SK-N-SH (cell line): ENCODE measurements around the gene SLC16A8. TPM values are rescaled to one million over a fixed set of nuclear protein-coding genes. Genes with fewer than 3 reads are reported as not detected.

Source experiments
- CTCF ChIA-PET: fragments of 300-600, 350-600 bp; formaldehyde crosslinking; extraction: SDS; loops from one replicate; lab custom pipeline; 2021; lab: Yijun Ruan, JAX
- POLR2A ChIA-PET: fragments of 350-600 bp; sonication (Branson Sonifier 250); formaldehyde crosslinking; extraction: SDS; loops from one replicate; lab custom pipeline; 2020; ENCODE audit warnings: antibody characterized with exemption, inconsistent platforms; lab: Yijun Ruan, JAX
- DNase-seq: peaks from one replicate; pipeline ENCODE4 v3.0.0; 2012
- H2AFZ ChIP-seq: fragments of 200-600 bp; sonication (generic); 2 replicates; pipeline ENCODE4 v1.8.1; 2016; ENCODE audit warnings: antibody characterized with exemption, mild to moderate bottlenecking, low read depth
- H3F3A ChIP-seq: fragments of 200-600 bp; sonication (generic); replicated peaks from 2 replicates; pipeline ENCODE3; 2016; ENCODE audit warnings: antibody characterized with exemption, mild to moderate bottlenecking; ENCODE audit not compliant: insufficient read depth
- H3K27ac ChIP-seq, 2 experiments: fragments of 200-500 bp in 1 of 2; fragments of 200-600 bp in 1 of 2; sonication (Bioruptor generic) in 1 of 2; sonication (generic), shearing (Covaris generic) in 1 of 2; 2 replicates each; pipeline versions ENCODE4 v1.5.1 to v1.6.1; 2014 to 2016; ENCODE audit warnings: low read depth in 2 of 2, inconsistent platforms in 1 of 2, low read length in 1 of 2, mild to moderate bottlenecking in 1 of 2, mixed read lengths in 1 of 2
- H3K27me3 ChIP-seq: fragments of 200-600 bp; sonication (generic), shearing (Covaris generic); 2 replicates; pipeline ENCODE4 v1.6.1; 2016; ENCODE audit warnings: mixed run types; ENCODE audit not compliant: insufficient read depth
- H3K36me3 ChIP-seq, 2 experiments: fragments of 200-500 bp in 1 of 2; fragments of 200-600 bp in 1 of 2; sonication (Bioruptor generic) in 1 of 2; sonication (generic) in 1 of 2; replicated peaks in 1 of 2; 2 replicates each; pipeline versions ENCODE3 to v1.5.1; 2014 to 2016; ENCODE audit warnings: low read length in 1 of 2, mild to moderate bottlenecking in 1 of 2; ENCODE audit not compliant: insufficient read depth in 2 of 2, control insufficient read depth in 1 of 2
- H3K4me1 ChIP-seq, 2 experiments: fragments of 200-500 bp in 1 of 2; fragments of 200-600 bp in 1 of 2; sonication (Bioruptor generic) in 1 of 2; sonication (generic), shearing (Covaris generic) in 1 of 2; 2 replicates each; pipeline versions ENCODE4 v1.5.1 to v1.6.1; 2014 to 2016; ENCODE audit warnings: low read depth in 1 of 2, low read length in 1 of 2, mixed run types in 1 of 2; ENCODE audit not compliant: insufficient read depth in 2 of 2, control insufficient read depth in 1 of 2
- H3K4me2 ChIP-seq: fragments of 200-600 bp; sonication (generic), shearing (Covaris generic); 2 replicates; pipeline ENCODE4 v1.6.1; 2017; ENCODE audit warnings: mixed run types
- H3K4me3 ChIP-seq, 2 experiments: fragments of 200-500 bp in 1 of 2; fragments of 200-600 bp in 1 of 2; sonication (Bioruptor generic) in 1 of 2; sonication (generic), shearing (Covaris generic) in 1 of 2; 2 replicates each; pipeline versions ENCODE4 v1.5.1 to v1.8.1; 2014 to 2016; ENCODE audit warnings: low read depth in 2 of 2, inconsistent platforms in 1 of 2, low read length in 1 of 2, mild to moderate bottlenecking in 1 of 2, mixed read lengths in 1 of 2, moderate library complexity in 1 of 2
- H3K79me2 ChIP-seq: fragments of 200-600 bp; sonication (generic); 2 replicates; pipeline ENCODE4 v1.8.1; 2017; ENCODE audit warnings: mild to moderate bottlenecking; ENCODE audit not compliant: insufficient read depth
- H3K9ac ChIP-seq: fragments of 200-600 bp; sonication (generic); 2 replicates; pipeline ENCODE4 v1.6.1; 2017; ENCODE audit warnings: mixed run types
- H3K9me2 ChIP-seq: fragments of 200-600 bp; sonication (generic); 2 replicates; pipeline ENCODE4 v1.6.1; 2017; ENCODE audit warnings: mixed run types
- H3K9me3 ChIP-seq: fragments of 200-600 bp; sonication (generic); 2 replicates; pipeline ENCODE4 v1.6.1; 2017; ENCODE audit warnings: mixed run types, mild to moderate bottlenecking, moderate library complexity
- H4K20me1 ChIP-seq: fragments of 200-600 bp; sonication (generic); 2 replicates; pipeline ENCODE4 v1.6.1; 2017; ENCODE audit warnings: mild to moderate bottlenecking, mixed run types; ENCODE audit not compliant: insufficient read depth
- EZH2phosphoT487 ChIP-seq: fragments of 200-600 bp; sonication (generic); IDR thresholded peaks from 2 replicates; pipeline ENCODE4 v1.6.1; 2017; ENCODE audit warnings: low read depth, mixed run types, mild to moderate bottlenecking, antibody characterized with exemption, moderate library complexity, borderline replicate concordance
- FOSL2 ChIP-seq: IDR thresholded peaks from 2 replicates; pipeline ENCODE4 v1.4.0; 2012; ENCODE audit warnings: low read depth, mild to moderate bottlenecking, moderate library complexity, borderline replicate concordance
- FOXM1 ChIP-seq: IDR thresholded peaks from 2 replicates; pipeline ENCODE4 v1.4.0; 2012; ENCODE audit warnings: low read depth, mild to moderate bottlenecking
- JUND ChIP-seq: IDR thresholded peaks from 2 replicates; pipeline ENCODE4 v1.4.0; 2012
- POLR2AphosphoS5 ChIP-seq: IDR thresholded peaks from 2 replicates; pipeline ENCODE4 v1.6.1; 2012; ENCODE audit warnings: low read depth, low read length
- SIN3A ChIP-seq: IDR thresholded peaks from 2 replicates; pipeline ENCODE4 v1.6.1; 2012; ENCODE audit warnings: low read depth, mild to moderate bottlenecking, low read length, moderate library complexity, borderline replicate concordance
- TCF12 ChIP-seq: IDR thresholded peaks from 2 replicates; pipeline ENCODE4 v1.4.0; 2012
- TEAD4 ChIP-seq: IDR thresholded peaks from 2 replicates; pipeline ENCODE4 v1.4.0; 2012; ENCODE audit warnings: mild to moderate bottlenecking, borderline replicate concordance; ENCODE audit not compliant: insufficient read depth
- WGBS: methylation state at CpG from one replicate; pipeline ENCODE4 v1.1.6; 2017; ENCODE audit warnings: low lambda C conversion rate; 5-methylcytosine and 5-hydroxymethylcytosine counted together
- polyA plus RNA-seq, 3 experiments: library from polyadenylated mRNA; depleted of rRNA; stranded (reverse); fragments of >200 nt; gene quantifications; 2 replicates each; pipeline ENCODE4 v1.2.3, GENCODE V29; 2012
- TF ChIP-seq, protein P1 (sequence below): IDR thresholded peaks from 2 replicates; pipeline ENCODE4; 2012
- TF ChIP-seq, protein P2 (sequence below): fragments of 150-350 bp; IDR thresholded peaks from 2 replicates; pipeline ENCODE4 v1.6.1; 2017; ENCODE audit warnings: antibody characterized with exemption, low read length, low read depth, borderline replicate concordance

Gene SLC16A8
- polyA plus RNA-seq, 1 of the 3 experiments (the other 2 are of a cell fraction): not detected

DNA sequence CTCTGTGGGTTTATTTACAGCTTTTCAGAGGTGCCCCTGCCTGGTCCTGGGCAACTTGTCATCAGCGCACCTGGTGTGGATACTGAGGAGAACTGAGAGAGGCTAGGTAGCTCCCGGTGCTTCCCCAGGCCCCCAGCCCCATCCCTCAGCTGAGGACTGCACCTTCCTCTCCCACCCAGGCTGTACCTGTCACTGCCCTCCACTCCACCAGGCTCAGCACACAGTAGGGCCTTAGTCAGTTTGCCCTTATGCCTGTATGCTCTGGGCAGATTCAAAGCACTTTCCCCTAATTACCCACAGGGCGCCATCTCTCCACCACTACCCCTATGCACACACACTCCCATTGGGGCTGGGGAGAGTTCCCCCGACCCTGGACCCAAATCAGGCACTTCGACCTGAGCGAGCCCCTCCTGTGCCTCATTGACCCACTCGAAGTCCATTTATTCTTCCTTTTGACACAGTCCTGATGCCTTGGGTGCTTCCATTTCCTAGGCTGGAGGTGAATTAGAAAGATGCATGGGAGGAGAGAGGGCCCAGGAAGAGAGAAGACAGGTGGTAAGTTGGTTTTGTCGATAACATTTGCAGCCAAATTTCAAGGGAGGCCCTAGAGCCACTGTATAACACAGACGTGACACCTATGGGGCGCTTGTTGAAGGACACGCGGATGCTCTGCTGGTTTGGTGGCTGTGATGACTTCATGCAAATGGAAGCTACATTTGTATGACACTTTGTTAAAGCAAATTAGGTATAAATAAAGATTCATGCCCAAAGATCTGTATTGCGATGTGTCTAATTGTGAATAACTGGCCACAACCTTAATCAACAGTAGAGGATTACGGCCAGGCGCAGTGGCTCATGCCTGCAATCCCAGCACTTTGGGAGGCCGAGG, 40.6 kb downstream of the SLC16A8 start:
- no peaks in the 10 kb centered on the region for H3F3A ChIP-seq
- H3K4me2 ChIP-seq: no peak overlapping the region
- no peak overlapping the region for H3K27ac ChIP-seq
- POLR2A ChIA-PET: no interaction called here
- CTCF ChIA-PET: interaction anchor here (0.6 kb wide), 1 partner anchor 9 kb away, joined by 3 read pairs; no protein-coding TSS in a partner anchor
- no peaks in the 10 kb centered on the region for H4K20me1 ChIP-seq
- H3K9ac ChIP-seq: no peak overlapping the region
- H3K9me2 ChIP-seq: no peaks in the 10 kb centered on the region
- no peaks in the 10 kb centered on the region; the same call in 1 of the 2 replicates for H3K27me3 ChIP-seq
- no peaks in the 10 kb centered on the region for H3K79me2 ChIP-seq
- no peaks in the 10 kb centered on the region for H3K4me1 ChIP-seq
- 77% methylated on average over 11 of the region's 16 CpGs for WGBS
- H2AFZ ChIP-seq: no peak overlapping the region
- no peaks in the 10 kb centered on the region for H3K9me3 ChIP-seq
- no peak for DNase-seq
- TF ChIP-seq FOXM1: no peak
- TF ChIP-seq EZH2phosphoT487: no peak
- no peak for TF ChIP-seq TEAD4
- TF ChIP-seq TCF12: no peak
- no peak for TF ChIP-seq SIN3A
- no peak for TF ChIP-seq FOSL2
- no peak overlapping the region for H3K4me3 ChIP-seq
- H3K36me3 ChIP-seq: no peaks in the 10 kb centered on the region

DNA sequence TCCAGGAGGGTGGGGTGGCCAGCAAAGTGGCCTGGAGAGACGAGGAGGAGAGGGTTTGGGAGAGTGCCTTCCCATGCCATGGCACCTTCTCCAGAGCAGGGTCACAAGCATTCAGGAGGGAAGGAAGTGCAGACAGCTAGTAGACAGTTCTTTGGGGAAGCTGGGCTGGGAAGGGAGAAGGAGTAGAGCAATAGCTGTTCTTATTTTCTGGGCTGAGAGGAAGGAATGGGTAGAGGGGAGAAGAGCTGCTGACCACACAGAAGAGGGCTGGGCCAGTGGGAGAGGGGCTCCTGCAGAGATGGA, 41.5 kb downstream of the SLC16A8 start:
- H2AFZ ChIP-seq: no peak overlapping the region
- no peaks in the 10 kb centered on the region for H3K9me3 ChIP-seq
- H3K79me2 ChIP-seq: no peaks in the 10 kb centered on the region
- CTCF ChIA-PET: no interaction called here
- no peak overlapping the region for H3K27ac ChIP-seq
- H3F3A ChIP-seq: no peaks in the 10 kb centered on the region
- H3K27me3 ChIP-seq: no peaks in the 10 kb centered on the region
- no peaks in the 10 kb centered on the region for H4K20me1 ChIP-seq
- TF ChIP-seq, protein P1, sequence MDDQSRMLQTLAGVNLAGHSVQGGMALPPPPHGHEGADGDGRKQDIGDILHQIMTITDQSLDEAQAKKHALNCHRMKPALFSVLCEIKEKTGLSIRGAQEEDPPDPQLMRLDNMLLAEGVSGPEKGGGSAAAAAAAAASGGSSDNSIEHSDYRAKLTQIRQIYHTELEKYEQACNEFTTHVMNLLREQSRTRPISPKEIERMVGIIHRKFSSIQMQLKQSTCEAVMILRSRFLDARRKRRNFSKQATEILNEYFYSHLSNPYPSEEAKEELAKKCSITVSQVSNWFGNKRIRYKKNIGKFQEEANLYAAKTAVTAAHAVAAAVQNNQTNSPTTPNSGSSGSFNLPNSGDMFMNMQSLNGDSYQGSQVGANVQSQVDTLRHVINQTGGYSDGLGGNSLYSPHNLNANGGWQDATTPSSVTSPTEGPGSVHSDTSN: no peak
- TF ChIP-seq POLR2AphosphoS5 (no peak), JUND (no peak), FOSL2 (no peak), TCF12 (no peak), SIN3A (no peak)
- TF ChIP-seq, protein P2, sequence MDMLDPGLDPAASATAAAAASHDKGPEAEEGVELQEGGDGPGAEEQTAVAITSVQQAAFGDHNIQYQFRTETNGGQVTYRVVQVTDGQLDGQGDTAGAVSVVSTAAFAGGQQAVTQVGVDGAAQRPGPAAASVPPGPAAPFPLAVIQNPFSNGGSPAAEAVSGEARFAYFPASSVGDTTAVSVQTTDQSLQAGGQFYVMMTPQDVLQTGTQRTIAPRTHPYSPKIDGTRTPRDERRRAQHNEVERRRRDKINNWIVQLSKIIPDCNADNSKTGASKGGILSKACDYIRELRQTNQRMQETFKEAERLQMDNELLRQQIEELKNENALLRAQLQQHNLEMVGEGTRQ: no peak
- no peaks in the 10 kb centered on the region for H3K36me3 ChIP-seq
- H3K4me2 ChIP-seq: no peak overlapping the region
- no peak for DNase-seq
- no peaks in the 10 kb centered on the region for H3K4me1 ChIP-seq
- H3K9me2 ChIP-seq: no peaks in the 10 kb centered on the region
- 80% methylated on average over 1 of the region's 1 CpG for WGBS
- POLR2A ChIA-PET: no interaction called here
- no peak overlapping the region for H3K9ac ChIP-seq
- no peak overlapping the region for H3K4me3 ChIP-seq
